ENCODE measurements around the gene SAV1.

Gene SAV1

GRCh38 chr14:50605766-50606165, 62.3 kb downstream of the SAV1 start:
- no peak for DNase-seq

DNA sequence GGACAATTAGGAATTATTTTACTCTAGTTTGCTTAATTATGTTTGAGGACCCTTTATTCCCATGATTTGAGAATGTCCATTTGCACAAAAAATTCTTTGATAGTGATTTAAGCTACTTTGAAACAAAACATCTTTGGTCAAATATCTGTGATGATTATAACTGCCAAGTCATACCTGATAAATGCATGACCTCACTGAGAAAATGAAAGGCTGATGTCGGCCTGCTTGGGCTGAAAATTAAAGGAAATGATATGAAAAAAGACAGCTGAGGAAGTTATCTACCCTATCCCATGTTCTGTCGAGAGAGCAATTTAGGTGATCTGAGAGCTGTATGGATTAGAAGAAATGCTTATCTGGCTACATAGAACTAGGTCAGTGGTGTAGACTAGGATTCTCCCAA, 64.5 kb downstream of the SAV1 start:
- DNase-seq: no peak

DNA sequence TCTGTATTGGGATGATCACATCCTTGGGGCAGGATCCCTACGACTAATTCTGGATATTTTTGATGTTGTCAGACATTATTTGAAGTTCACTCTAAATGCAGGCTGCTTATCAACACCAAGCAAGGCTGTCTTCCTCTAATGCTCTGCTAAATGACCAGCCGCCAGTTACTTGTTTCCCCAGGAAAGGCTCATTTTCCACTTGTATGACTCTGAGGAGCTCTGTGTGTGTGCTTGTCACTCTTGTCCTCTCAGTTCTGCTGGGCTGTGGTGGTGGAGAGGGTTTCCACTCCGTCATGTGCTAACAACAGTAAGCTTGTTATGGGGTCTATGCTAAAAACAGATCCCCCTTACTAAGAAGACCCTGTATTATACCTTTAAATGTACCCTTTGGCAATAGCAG, 66.1 kb downstream of the SAV1 start:
- no peak for DNase-seq

DNA sequence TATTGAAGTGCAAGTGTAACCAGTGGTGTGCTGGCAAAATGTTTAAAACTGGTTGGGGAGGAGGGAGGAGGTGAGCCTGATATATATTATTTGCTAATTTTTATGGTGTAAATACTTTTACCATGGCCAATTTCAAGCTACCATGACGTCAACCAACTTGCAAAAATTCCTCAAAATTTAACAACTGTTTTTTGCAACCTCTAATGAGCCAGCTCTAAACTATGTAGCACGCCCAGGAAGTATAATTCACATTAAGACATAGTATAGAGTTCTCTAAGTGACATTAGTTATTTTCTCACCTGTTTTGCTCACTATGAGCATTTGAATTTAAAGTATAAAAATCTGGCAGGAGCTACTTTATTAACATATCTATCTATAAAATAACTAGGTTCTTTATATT, 66.7 kb downstream of the SAV1 start:
- DNase-seq: no peak

GRCh38 chr14:50600849-50601248, 67.3 kb downstream of the SAV1 start:
- DNase-seq: no peak

DNA sequence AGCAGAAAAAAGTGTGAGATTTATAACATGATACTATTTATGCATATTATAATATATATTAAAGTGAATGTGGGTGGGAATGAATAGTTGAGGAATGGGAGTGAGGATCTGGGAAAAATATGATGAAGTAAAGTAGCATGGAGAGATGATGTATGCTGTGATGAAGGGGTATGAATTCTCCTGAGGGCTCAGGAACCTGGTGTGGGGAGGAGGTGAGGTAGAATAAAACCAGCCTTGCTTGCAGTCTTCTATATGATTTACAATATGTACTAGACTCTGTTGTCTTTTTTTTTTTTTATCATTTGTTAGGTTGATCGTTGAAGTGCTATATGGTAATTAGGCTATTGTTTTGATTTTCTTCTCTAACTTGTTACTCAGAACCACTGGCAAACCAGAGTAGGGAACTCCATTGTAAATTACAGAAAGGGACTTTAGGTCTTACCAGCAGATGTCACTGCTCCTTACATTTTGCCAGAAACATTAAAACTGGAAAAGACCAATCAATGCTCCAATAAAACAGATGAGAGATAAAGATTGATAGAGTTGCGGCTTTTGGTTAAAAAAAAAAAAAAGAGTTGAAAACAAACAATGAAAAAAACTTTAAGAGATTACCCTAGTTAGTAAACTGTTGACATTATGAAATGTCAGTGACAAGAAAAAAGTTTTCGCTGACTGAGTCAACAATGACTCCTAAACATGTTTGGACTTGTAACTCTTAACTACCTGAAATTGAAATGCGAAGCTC, 68.2 kb downstream of the SAV1 start:
- DNase-seq: no peak

DNA sequence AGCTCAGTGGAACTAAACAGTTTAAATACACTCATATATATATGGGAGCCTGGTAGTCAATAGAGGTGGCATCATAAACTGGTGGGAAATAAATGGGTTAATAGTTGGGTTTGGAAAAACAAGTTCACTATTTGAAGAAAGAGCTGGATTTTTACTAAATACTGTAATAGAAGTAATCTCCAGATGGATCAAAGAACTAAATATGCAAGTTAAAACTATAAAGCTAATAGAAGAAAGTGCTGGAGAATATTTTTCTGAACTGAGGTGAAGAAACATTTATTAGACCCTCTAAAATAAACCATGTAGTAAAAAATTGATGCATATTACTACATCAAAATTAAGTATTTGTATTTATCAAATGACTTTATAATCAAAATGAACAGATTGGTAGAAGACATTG, 69.3 kb downstream of the SAV1 start:
- no peak for DNase-seq

DNA sequence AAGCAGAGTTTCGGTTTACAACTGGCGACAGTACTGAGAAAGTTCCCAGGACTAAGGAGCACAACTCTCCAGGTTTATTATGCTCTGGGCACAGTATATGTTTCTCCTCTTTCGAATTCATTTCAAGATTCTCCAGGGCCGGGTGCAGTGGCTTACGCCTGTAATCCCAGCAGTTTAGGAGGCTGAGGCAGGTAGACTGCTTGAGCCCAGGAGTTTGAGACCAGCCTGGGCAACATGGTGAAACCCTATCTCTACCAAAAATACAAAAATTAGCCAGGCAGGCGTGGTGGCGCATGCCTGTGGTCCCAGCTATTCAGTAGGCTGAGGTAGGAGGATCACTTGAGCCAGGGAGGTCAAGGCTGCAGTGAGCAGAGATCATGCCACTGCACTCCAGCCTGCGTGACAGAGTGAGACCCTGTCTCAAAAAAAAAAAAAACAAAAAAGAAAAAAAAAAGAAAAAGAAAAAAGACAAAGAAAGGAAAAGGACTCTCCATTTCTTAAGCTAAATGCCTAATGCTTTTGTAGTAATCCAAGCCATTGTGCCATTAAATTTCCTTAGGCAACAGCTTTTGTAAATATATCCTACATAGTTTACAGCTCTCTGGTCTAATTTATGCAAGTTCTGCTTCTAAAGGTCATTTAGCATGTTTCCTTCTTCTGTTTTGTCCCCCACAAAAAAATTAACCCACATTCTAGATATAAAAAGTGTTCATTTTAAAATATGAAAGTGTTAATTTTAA, 73.4 kb downstream of the SAV1 start:
- DNase-seq: no peak

DNA sequence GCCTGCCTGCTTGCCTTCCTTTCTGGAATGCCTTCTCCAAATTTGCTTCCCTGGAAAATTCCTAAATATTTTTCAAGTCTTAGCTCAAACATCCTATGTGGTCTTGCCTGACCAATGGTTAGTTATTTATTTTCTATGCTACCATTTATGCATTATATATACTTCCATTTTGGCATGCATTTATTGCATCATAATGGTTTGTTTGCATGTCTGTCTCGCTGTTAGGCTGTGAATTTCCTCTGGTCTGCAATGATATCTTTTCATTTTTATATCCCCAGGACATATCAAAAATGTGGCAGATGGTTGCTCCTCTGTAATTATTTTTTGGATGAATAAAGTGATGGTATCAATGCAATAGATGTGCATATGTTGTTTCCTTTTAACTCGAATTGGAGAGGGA, 77.6 kb downstream of the SAV1 start:
- no peak for DNase-seq
